IMR-90 (cell line): ENCODE data around the gene NGB.
A peak's percentile ranks its signal among the peaks of the same experiment; 100 is the strongest.

Experiments
- CEBPB ChIP-seq: IDR thresholded peaks from 2 replicates; pipeline ENCODE4 v1.6.1; 2012; ENCODE audit warnings: low read depth, low read length, improper control_type of control experiment
- CTCF ChIP-seq: conservative IDR thresholded peaks from 2 replicates; pipeline ENCODE4 v1.5.1; 2012; ENCODE audit warnings: mild to moderate bottlenecking, low read depth, low read length, improper control_type of control experiment
- MAZ ChIP-seq: IDR thresholded peaks from 2 replicates; pipeline ENCODE4 v1.6.1; 2012; ENCODE audit warnings: low read depth, mild to moderate bottlenecking, low read length, improper control_type of control experiment, moderate library complexity, borderline replicate concordance
- MXI1 ChIP-seq: IDR thresholded peaks from 2 replicates; pipeline ENCODE4 v1.6.1; 2012; ENCODE audit warnings: low read depth, mild to moderate bottlenecking, low read length, moderate library complexity, borderline replicate concordance
- POLR2A ChIP-seq: IDR thresholded peaks from 2 replicates; pipeline ENCODE4 v1.6.1; 2012; ENCODE audit warnings: mild to moderate bottlenecking, low read depth, low read length
- RCOR1 ChIP-seq: IDR thresholded peaks from 2 replicates; pipeline ENCODE4 v1.6.1; 2012; ENCODE audit warnings: mild to moderate bottlenecking, low read length, improper control_type of control experiment; ENCODE audit not compliant: insufficient replicate concordance

GRCh38 chr14:77314043-77314442 is 43.0 kb upstream of the NGB start:
- TF ChIP-seq RCOR1 (no peak), POLR2A (no peak), CTCF (no peak), CEBPB (peak; percentile 97), MAZ (no peak), MXI1 (peak; percentile 90; the same call in 1 of the 2 replicates)
